CD1c-positive myeloid dendritic cell (primary cell): ENCODE measurements around the gene PTPN1.
"Not testable (repeated sequence)": the region's sequence is repeated elsewhere in the genome, so short reads cannot be mapped to it uniquely, and the experiment has no call there.

Source experiments
- DNase-seq: peaks from one replicate; pipeline ENCODE4 v3.0.0-alpha.2; 2016; ENCODE audit errors: extremely low spot score

The PTPN1 gene

GRCh38 chr20:50481741-50482140 is 28.4 kb upstream of the PTPN1 start:
- no peak for DNase-seq

- no peak for DNase-seq
Observed at GRCh38 chr20:50482396-50482981, 27.7 kb upstream of the PTPN1 start.

GRCh38 chr20:50484271-50484976 is 25.8 kb upstream of the PTPN1 start:
- peak; percentile 72 for DNase-seq

GRCh38 chr20:50487397-50487796 is 22.8 kb upstream of the PTPN1 start:
- no peak for DNase-seq

GRCh38 chr20:50488236-50488806 is 21.9 kb upstream of the PTPN1 start:
- no peak for DNase-seq

- no peak for DNase-seq
Observed at GRCh38 chr20:50491168-50491567, 19.0 kb upstream of the PTPN1 start.

- no peak for DNase-seq
Observed at GRCh38 chr20:50491926-50492634, 18.1 kb upstream of the PTPN1 start.

- DNase-seq, result no peak
Observed at GRCh38 chr20:50493881-50494253, 16.3 kb upstream of the PTPN1 start.

- no peak for DNase-seq
Observed at GRCh38 chr20:50494428-50494827, 15.8 kb upstream of the PTPN1 start.

GRCh38 chr20:50496773-50497385 is 13.3 kb upstream of the PTPN1 start:
- peak; percentile 71 for DNase-seq

- peak; percentile 94 for DNase-seq
Observed at GRCh38 chr20:50498071-50498776, 12.0 kb upstream of the PTPN1 start.

GRCh38 chr20:50499938-50500337 is 10.2 kb upstream of the PTPN1 start:
- DNase-seq, result no peak

GRCh38 chr20:50501972-50502745 is 8.0 kb upstream of the PTPN1 start:
- DNase-seq, result peak; percentile 90

GRCh38 chr20:50504231-50504823 is 5.9 kb upstream of the PTPN1 start:
- DNase-seq, result peak; percentile 30

GRCh38 chr20:50506270-50506579 is 4.0 kb upstream of the PTPN1 start:
- peak; percentile 25 for DNase-seq

- not testable (repeated sequence) for DNase-seq
Observed at GRCh38 chr20:50507745-50508144, 2.4 kb upstream of the PTPN1 start.

- no peak for DNase-seq
Observed at GRCh38 chr20:50508171-50508755, 1.9 kb upstream of the PTPN1 start.

- DNase-seq, result peak; percentile 43
Observed at GRCh38 chr20:50510706-50511542, 741 bp downstream of the PTPN1 start.

GRCh38 chr20:50512323-50512722 is 2.1 kb downstream of the PTPN1 start:
- DNase-seq, result no peak
